ENCODE data around the gene KRT79.

Gene KRT79

DNA sequence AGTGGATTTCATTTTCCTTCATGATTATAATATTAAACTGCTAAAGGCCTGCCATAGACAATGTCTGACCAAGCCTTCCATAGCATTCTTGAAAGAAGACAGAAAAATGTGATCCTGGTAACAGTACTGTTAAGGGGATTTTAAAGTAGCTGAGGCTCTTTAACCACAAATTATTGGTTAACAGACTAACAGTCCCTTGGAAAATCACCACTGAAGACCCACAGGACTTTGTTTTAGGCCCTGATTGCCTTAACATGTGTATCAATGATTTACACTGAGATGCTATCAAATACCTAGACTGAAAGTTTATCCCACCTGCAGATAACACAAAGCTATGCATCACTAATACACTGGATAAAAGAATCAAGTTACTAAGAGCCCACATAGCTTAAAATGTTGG is 6.0 kb downstream of the KRT79 start:
- no peak for DNase-seq (ENCODE audit: low read depth)
- TF ChIP-seq CTCF (conservative IDR thresholded peaks at IDR 0.05; ENCODE audit: low read depth, low read length), result no peak
- no peak overlapping the region for H3K4me3 ChIP-seq (ENCODE audit: low read depth, low read length)

- no peak for DNase-seq (ENCODE audit: low read depth)
- no peak overlapping the region for H3K4me3 ChIP-seq (ENCODE audit: low read depth, low read length)
- TF ChIP-seq CTCF (conservative IDR thresholded peaks at IDR 0.05; ENCODE audit: low read depth, low read length), result no peak
Measured at GRCh38 chr12:52827499-52828090, 6.5 kb downstream of the KRT79 start.

DNA sequence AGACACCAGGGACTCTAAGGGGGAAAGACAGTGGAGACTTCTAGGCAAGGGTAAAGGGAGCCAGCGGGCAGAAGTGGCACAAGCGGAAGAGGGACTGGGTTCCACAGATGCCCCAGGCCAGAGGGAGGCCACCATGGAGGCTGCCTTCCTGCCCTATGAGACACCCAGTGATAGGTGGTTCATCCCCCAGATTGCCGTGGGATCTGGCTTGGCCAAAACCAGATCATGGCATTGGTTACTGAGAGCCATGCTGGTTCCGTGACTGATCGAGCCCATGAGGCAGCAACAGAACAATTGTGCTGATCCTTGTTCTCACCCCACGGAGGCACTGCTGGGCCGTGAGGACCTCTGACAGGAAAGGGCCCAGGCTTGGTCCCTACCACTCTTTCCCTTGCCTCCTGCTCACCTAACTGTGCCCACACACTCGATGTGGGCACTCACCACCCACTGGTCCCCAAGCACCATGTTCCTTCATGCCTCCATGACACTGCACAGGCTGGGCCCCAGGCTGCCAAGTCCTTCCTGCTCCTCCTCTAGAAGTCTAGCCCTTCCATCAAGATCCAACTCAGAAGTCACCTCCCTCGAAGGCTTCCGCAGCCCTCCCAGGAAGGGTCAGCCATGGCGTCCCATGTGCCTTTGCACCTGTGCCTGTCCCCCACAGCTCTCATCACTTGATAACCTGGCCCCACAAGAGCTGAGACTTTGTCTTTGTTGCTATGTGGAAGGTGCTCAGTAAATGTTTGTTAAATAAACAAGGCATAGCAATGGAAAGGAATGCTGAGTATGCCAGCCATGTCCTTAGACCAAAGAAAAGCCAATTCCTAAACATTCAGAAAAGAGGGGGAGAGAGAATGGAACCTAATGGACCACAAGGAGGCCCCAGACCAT is 7.3 kb downstream of the KRT79 start:
- TF ChIP-seq CTCF (conservative IDR thresholded peaks at IDR 0.05; ENCODE audit: low read depth, low read length), result no peak
- DNase-seq (ENCODE audit: low read depth), result no peak
- no peak overlapping the region for H3K4me3 ChIP-seq (ENCODE audit: low read depth, low read length)

GRCh38 chr12:52825961-52826360 is 8.2 kb downstream of the KRT79 start:
- no peak overlapping the region for H3K4me3 ChIP-seq (ENCODE audit: low read depth, low read length)
- no peak for DNase-seq (ENCODE audit: low read depth)
- TF ChIP-seq CTCF (conservative IDR thresholded peaks at IDR 0.05; ENCODE audit: low read depth, low read length), result no peak

GRCh38 chr12:52824741-52825410 is 9.2 kb downstream of the KRT79 start:
- TF ChIP-seq CTCF (conservative IDR thresholded peaks at IDR 0.05; ENCODE audit: low read depth, low read length), result no peak
- no peak overlapping the region for H3K4me3 ChIP-seq (ENCODE audit: low read depth, low read length)
- DNase-seq (ENCODE audit: low read depth), result no peak

GRCh38 chr12:52823761-52824450 is 10.2 kb downstream of the KRT79 start:
- H3K4me3 ChIP-seq (ENCODE audit: low read depth, low read length), result no peak overlapping the region
- TF ChIP-seq CTCF (conservative IDR thresholded peaks at IDR 0.05; ENCODE audit: low read depth, low read length), result no peak
- DNase-seq (ENCODE audit: low read depth), result no peak
